SHP77 (cell line): ENCODE data around the gene DHCR24.
"Not testable (repeated sequence)": the region's sequence is repeated elsewhere in the genome, so short reads cannot be mapped to it uniquely, and the experiment has no call there.

Source experiments
- DNase-seq, 2 experiments: peaks; one replicate each; lab custom pipeline; 2025; lab: John Stamatoyannopoulos, UW

DHCR24 gene

GRCh38 chr1:54887665-54888071, 673 bp upstream of the DHCR24 start:
- peak; percentile 38 to 40 for DNase-seq

GRCh38 chr1:54885807-54886723, 930 bp downstream of the DHCR24 start:
- DNase-seq = peak in 1 of 2 experiments; percentile 27

GRCh38 chr1:54885237-54885679, 1.7 kb downstream of the DHCR24 start:
- DNase-seq = no peak

GRCh38 chr1:54884768-54885167, 2.2 kb downstream of the DHCR24 start:
- no peak for DNase-seq

GRCh38 chr1:54884135-54884586, 2.8 kb downstream of the DHCR24 start:
- DNase-seq = no peak

GRCh38 chr1:54883349-54884102, 3.5 kb downstream of the DHCR24 start:
- DNase-seq = no peak

- DNase-seq = peak; percentile 36 to 40
These were observed 4.5 kb downstream of the DHCR24 start for GRCh38 chr1:54882519-54882918.

GRCh38 chr1:54881604-54882003, 5.4 kb downstream of the DHCR24 start:
- not testable (repeated sequence) for DNase-seq

GRCh38 chr1:54879872-54880271, 7.1 kb downstream of the DHCR24 start:
- DNase-seq = no peak

GRCh38 chr1:54876814-54877213, 10.2 kb downstream of the DHCR24 start:
- no peak for DNase-seq

GRCh38 chr1:54875000-54875399, 12.0 kb downstream of the DHCR24 start:
- no peak for DNase-seq

GRCh38 chr1:54874079-54874830, 12.7 kb downstream of the DHCR24 start:
- DNase-seq = no peak

- no peak for DNase-seq
These were observed 15.0 kb downstream of the DHCR24 start for GRCh38 chr1:54872036-54872331.

- no peak for DNase-seq
These were observed 15.5 kb downstream of the DHCR24 start for GRCh38 chr1:54871275-54872035.

- DNase-seq = no peak
These were observed 16.1 kb downstream of the DHCR24 start for GRCh38 chr1:54870869-54871268.

- DNase-seq = no peak
These were observed 17.7 kb downstream of the DHCR24 start for GRCh38 chr1:54869173-54869851.

GRCh38 chr1:54867717-54868057, 19.3 kb downstream of the DHCR24 start:
- DNase-seq = no peak

- DNase-seq = no peak
These were observed 19.9 kb downstream of the DHCR24 start for GRCh38 chr1:54866801-54867716.

- DNase-seq = no peak
These were observed 21.5 kb downstream of the DHCR24 start for GRCh38 chr1:54865238-54866073.
